Activated CD4-positive, CD25-positive, alpha-beta regulatory T cell treated with anti-CD3 and anti-CD28 coated beads, Interleukin-2, amount 50 U/mL, for 24 hours (primary cell): ENCODE results near the gene ZNF304.
"Not testable (repeated sequence)": the region's sequence is repeated elsewhere in the genome, so short reads cannot be mapped to it uniquely, and the experiment has no call there.

Source experiments
- ATAC-seq, 2 donors: fragments of 150-1000 bp; cut with Tn5 transposase; one replicate each; pipeline ENCODE4 v1.10.0; 2021; ENCODE audit warnings: mild to moderate bottlenecking in 1 of 2, moderate library complexity in 1 of 2

ZNF304 gene

GRCh38 chr19:57362997-57363687 lies 12.1 kb downstream of the ZNF304 start, which contains the start of the genes TRAPPC2B and ZNF547:
TSS of gene TRAPPC2B (plus strand) at chr19:57363551. CDS start at chr19:57364834, 1,283 bp downstream.
TSS of gene ZNF547 (plus strand) at chr19:57363551. CDS start at chr19:57368556, 5,005 bp downstream.
- peak; percentile 96 for ATAC-seq

GRCh38 chr19:57363688-57364181 lies 12.7 kb downstream of the ZNF304 start:
- no peak for ATAC-seq

DNA sequence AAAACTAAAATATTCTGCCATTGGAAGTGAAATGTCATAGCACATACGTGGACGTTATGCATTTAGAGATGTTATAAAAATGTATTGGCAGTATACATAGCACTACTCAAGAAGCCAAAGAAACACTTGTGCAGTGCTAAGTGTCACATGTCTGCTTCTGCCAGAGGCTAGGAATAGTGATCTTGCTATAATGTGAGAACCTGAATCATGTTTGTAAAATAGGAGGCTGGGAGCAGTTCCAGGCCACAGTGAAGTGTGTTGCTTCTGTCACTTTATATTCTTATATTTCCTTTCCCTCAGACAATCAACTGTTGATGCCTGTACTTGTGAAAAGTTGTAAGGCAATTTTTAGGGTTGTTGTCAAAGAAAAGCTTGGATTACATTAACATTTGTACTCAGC lies 15.7 kb downstream of the ZNF304 start:
- ATAC-seq, result no peak

GRCh38 chr19:57374179-57374578 lies 23.1 kb downstream of the ZNF304 start:
- ATAC-seq, result no peak

DNA sequence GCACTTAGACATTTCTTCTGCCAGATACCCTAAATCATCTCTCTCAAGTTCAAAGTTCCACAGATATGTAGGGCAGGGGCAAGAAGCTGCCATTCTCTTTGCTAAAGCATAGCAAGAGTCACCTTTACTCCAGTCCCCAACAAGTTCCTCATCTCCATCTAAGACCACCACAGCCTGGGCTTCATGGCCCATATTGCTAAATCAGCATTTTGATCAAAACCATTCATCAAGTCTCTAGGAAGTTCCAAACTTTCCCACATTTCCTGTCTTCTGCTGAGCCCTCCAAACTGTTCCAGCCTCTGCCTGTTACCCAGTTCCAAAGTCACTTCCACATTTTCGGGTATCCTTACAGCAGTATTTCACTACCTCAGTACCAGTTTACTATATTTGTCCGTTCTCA lies 23.6 kb downstream of the ZNF304 start:
- ATAC-seq, result not testable (repeated sequence)

DNA sequence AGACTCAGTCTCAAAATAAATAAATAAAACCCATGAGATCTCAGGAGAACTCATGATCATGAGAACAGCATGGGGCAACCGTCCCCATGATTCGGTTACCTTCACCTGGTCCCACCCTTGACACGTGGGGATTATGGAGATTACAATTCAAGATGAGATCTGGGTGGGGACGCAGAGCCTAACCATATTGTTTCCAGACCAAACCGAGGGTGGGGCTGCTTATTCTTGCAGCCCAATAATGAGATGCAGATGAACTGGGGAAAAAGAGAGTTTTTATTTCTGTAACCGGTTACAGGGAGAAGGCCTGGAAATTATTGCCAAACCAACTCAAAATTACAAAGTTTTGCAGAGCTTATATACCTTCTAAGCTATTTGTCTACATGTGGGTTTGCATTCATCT lies 25.1 kb downstream of the ZNF304 start:
- no peak for ATAC-seq

- no peak for ATAC-seq
These were observed 26.6 kb downstream of the ZNF304 start for GRCh38 chr19:57377498-57378146.

DNA sequence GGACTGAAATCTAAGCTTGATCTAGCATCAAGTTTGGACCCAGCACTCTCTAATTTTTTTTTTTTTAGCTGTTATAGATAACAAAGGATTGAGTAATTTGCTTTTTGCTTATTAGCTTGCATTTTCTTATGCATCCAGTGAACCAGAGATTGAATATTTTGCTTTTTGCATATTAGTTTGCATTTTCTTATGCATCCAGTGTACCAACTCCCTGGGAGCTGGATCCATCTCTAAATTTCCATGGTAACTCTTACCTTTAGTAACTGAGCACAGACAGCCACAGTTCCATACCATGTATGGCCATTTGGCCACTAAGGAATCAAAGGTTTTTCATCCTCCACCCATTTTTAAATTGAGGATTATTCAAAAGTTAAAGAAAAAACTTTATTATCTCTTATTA lies 29.9 kb downstream of the ZNF304 start:
- ATAC-seq, result no peak

- no peak for ATAC-seq
These were observed 31.9 kb downstream of the ZNF304 start for GRCh38 chr19:57382806-57383488.

DNA sequence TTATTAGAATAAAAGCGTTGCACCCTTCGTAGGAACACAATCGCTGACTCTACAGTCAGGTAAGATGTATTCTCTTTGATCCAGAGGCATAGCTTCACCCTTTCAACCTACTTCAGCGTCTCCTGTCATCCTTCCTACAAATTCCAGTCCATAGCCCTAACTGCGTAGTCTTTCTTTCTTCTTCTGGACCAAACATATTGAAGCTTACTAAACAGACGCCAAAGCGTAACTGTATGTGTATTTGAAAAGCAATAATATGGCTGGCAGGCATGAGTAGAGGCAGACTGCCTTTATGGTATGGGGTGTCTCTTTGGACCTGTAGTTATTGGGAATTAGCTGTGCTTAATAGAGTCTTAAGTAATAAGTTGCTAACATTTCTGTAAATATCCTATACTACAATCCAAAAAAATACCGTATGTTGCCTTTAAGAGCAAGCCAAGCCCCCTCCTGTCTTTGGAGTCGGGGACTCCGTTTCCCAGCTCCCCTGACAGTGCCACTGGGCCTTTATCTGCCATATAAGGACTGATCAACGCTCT lies 38.2 kb downstream of the ZNF304 start:
- ATAC-seq, result no peak

DNA sequence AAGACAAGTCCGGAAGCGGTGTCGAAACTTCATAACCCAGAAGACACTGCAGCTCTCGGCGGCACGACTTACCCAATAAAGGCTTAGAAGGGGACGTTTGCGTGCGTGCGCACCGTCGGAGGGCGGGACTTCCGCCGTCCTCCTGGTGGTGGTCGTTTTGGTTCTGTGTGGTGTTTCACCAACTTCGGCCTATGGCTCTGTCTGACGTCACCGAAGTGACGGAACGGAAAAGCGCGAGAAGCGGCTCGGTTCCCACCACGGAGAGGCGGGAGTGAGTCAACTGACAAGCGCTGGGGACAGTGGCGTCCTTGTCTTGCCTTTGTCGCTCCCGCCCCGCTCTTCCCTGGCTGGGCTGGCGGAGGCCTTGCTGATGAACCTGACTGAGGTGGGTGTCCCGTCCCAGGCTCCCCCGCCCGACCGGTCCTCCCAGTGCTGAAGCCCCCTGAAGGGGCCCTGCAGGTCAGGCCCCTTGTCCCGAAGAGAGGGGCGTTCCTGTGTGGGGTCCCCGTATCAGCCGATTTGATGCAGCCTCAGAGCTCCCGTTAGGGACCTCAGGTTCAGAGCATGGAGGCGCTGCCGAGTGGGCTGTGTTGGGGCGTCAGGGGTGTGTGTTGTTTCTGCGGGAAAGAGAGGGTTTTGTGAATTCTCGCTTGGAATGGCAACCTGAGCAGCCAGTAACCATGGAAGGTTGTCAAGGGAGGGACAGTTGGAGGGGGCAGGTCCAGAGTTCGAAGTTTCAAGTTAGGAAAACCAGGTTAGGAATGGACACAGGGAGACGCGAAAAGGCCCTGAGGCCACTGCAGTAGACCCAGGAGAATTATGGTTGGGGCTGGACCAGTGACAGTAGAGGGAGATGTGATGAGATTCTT lies 38.9 kb downstream of the ZNF304 start, which contains the start of gene ZNF548:
Gene ZNF548 (plus strand): TSS at position 125 of the 869 bp plus-strand sequence. CDS start 246 bp downstream, at position 371.
- peak; percentile 99 to 100 for ATAC-seq

DNA sequence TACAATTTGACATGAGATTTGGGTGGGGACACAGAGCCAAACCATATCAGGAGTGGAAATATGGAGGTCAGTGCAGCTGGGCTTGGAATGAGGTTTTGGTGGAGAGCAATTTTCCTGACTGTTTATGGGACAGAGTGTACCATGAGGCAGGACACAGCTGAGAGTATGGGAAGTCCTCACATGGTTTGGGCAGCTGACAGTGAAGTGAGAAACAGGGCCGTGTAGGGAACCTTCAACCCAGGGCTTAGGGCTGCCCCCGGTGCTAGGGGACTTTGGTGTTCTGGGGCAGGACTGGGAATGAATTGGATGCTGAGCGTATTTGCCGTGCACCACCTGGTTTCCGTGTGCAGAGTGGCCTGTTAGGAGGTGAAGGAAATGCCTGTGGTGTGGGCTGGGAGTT lies 44.6 kb downstream of the ZNF304 start:
- no peak for ATAC-seq

DNA sequence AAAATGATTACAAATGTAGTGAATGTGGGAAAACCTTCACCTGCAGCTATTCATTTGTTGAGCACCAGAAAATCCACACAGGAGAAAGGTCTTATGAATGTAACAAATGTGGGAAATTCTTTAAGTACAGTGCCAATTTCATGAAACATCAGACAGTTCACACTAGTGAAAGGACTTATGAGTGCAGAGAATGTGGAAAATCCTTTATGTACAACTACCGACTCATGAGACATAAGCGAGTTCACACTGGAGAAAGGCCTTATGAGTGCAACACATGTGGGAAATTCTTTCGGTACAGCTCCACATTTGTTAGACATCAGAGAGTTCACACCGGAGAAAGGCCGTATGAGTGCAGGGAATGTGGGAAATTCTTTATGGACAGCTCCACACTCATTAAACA lies 47.8 kb downstream of the ZNF304 start:
- ATAC-seq, result no peak

DNA sequence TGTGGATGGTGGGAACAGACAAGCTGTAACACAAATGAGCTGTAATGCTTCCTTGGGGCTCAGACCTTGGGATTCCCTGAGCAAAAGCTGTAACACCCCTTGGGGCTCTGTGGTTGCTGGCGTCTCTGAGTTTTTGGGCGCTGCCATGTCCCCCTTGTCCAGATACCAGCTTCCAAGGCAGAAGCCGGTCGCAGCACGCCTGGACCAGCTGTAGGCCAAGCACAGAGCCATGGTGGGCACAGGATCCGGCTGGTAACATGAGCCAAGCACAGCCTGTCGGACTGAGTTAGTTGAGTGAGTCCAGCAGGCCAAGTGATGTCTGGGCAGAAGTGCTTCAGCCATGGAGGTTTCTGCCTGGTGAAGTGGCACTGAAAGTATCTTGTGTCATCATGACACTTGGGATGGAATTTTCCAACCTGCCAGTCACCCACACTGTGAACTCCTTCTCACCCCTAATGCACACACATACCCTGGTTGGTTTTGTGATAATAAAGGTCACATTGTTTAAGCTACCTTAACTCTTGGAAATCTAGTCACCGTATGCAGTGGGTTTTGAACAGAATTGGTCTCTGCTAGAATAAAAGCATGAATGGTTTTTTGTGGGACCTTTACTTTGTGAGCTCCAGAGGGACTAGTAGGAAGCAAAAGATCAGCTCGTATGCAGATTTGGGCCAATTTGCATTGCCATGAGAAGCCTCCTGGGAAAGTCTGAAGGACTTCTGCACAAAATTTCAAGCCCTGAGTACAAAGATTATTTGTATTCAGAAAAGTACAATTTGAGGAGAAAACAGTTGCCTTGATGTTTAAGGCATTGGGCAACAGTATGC lies 52.9 kb downstream of the ZNF304 start:
- no peak for ATAC-seq

GRCh38 chr19:57406516-57407123 lies 55.5 kb downstream of the ZNF304 start:
- peak; percentile 38 to 46 for ATAC-seq
